NCI-H2227 (cell line): ENCODE data around the gene CTNNA2.
A peak's percentile ranks its signal among the peaks of the same experiment; 100 is the strongest.

Experiments
- DNase-seq: peaks from one replicate; lab custom pipeline; 2025; ENCODE audit not compliant: unreplicated experiment; lab: John Stamatoyannopoulos, UW

Gene CTNNA2

DNA sequence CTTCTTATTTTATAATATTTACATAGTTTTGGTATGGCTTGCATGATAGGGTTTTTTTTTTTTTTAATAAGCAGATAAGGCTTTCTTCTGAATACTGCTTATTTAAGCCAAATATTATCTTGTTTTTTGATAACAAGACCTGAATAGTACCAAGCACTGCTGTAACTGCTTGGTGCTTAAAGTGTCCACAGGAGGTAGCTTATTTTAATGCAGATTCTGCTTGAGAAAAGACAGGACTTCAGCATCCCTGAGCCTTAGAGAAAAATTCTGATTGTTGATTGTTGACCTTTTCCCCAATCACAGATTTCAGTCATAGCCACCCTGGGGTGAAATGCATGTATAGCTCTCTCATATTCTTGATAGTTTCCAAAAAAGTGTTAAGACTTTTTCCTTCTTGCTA lies 336.4 kb downstream of the CTNNA2 start:
- DNase-seq: no peak

DNA sequence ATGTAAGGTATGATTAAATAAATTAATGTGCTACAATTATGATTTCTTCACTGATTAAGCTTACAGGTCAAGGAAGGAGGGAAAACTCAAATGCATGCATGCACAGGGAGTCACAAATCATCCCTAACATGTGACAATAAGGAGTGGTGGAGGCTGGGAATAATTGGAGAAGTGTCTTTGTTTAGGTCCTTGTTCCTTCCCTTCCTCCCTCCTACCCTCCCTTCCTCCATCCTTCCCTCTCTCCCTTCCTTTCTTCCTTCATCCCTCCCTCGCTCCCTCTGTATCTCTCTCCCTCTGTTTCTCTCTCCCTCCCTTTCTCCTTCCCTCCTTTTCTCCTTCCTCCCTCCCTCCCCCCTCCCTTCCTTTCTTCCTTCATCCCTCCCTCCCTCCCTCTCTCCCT lies 337.1 kb downstream of the CTNNA2 start:
- no peak for DNase-seq

DNA sequence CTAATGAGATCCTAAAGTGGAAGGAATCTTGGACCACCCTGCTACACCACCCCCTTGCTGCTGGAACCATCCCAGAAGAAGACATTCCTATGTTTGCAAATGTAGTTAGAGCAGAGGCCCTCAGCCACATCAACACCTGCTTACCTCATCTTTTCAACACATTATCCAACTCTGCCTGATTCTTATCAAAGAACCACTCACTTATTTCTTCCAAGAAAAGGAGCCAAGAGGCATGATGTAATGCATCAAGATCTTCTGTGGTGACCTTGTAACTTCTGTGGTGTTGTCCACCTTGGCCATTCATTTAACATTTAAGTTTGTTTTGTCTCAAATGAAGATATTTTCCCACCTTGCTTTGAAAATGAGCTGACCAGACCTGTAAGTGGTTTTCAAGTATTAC lies 338.1 kb downstream of the CTNNA2 start:
- DNase-seq: no peak

DNA sequence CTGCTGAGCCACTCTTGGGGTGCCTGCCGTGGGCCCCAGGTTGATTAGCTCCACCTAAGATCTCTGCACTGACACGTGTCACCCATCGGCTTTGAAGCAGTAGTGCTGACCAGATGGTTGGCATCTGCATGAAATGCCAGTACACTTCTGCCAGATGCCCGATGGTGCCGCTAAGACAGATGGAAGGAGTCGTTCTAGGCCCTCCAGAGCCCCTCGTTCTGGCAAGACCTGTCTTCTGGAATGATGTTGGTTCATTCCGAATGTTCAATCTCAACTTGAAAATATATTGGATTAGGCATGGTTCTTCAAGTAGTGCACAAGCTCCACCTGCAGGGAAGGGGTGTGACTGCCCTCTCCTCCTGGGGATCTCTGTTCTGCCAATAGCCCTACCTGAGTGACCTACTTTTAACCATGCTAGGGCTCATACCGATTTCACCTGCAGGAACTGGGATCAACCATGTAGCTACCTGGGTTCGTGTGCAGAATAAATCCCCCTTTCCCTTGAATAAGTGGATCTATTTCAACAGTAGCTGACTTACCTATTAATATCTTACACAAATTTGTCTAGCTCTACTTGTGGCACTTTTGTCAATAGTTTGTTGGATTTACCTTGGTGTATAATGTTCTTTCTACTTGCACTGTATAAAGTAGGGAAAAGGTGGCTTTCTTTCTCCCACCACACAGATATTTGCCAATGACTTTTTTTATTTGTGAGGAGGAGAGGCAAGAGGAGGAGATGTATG lies 342.6 kb downstream of the CTNNA2 start:
- DNase-seq: peak; percentile 10

DNA sequence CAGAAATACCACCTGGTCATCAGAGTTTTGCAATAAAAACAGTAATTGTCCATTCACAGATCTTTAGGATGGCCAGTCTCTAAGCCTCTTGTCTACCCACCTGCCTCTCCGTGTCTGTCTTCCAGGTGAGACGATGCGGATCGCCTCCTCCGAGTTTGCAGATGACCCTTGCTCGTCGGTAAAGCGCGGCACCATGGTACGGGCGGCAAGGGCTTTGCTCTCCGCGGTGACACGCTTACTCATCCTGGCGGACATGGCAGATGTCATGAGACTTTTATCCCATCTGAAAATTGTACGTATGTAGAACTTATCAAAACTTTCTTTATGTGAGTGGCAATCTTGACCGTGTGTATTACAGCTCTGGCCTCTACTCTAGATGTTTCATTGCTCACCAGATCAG lies 345.0 kb downstream of the CTNNA2 start:
- DNase-seq: no peak

DNA sequence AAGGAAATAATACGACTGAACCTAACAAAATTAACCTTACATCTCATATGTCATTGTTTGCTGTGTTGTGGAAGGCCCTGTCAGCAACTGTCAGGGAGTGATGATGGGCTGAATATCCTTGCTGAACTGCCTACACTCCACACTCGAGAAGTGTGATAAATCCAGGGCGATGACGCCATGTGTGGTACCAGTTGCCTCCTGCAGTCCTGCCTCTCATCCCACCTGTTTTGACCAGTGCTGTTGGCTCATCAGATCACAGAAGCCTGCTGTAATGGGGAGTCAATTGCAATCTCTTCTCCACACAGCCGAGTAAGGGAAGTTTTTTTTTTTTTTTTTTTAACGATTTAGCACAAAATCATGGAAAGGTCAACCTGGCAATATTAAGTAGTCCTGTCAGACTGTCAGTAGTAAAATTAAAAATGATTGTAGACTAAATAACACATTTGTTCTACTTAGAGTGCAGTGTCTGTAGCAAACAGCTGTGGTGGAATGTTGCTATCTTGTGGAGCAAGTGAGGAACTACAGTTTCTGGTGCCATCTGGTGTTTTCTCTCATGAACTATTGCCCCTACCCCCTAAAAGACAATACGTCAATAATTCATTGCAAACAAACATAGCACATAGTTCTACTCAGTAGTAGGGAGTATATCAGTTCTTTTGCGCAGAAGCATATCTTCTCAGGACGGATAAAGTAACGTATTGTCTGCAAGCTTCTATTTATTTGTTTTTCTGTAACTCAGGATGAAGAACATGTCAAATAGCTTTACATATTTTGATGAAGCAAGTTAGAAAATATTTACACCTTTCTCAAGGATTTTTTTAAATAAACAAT lies 347.6 kb downstream of the CTNNA2 start:
- DNase-seq: peak; percentile 35

DNA sequence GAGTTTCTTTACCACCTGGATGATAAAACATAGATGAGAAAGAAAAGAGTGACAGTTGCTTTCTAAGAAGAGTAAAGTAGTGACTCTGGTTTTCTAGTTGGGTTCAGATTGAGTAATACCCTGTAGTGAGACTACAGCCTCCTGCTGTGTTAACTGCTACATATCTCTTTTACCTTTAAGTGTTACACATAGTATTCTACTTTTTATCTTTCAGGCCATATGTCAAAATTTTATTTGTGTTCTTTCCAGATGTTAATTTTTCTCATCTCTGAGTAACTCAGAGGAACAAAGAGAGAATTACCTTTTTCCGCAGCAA lies 348.2 kb downstream of the CTNNA2 start:
- no peak for DNase-seq

DNA sequence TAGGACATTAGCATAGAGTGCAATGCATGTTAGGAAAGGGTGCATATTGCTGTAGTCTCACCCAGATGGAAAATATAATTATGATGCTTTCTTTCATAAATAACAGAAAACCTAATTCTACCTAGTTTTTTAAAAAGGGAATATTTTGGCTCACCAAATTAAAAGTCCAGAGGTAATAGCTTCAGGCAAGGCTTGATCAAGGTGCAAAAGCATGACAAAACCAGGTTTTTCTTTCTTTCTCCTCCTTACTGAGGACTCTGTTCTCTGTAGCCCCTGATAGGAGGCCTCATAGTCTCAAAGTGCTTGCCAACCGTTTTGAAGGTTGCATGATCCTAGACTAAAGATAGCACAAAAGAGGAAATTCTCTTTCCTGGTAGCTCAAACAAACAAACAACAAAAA lies 349.9 kb downstream of the CTNNA2 start:
- no peak for DNase-seq

DNA sequence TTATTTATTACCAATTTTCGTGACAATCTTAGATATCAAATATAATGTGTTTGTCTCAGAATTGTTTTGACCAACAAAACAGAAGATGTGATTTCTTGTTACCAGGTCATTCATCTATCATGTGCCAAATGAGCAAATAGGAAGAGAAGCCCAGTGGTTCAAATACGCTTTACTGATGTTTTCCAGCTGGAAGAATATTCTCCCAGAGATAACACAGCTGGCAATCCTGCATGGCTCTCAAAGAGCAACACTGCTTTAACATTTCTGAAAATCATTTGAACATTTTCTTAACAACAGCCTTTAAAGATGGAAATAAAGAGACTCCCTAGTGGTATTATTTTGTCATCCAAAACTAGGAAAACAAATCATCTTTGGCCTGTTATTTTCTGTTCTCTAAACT lies 359.8 kb downstream of the CTNNA2 start:
- DNase-seq: no peak

DNA sequence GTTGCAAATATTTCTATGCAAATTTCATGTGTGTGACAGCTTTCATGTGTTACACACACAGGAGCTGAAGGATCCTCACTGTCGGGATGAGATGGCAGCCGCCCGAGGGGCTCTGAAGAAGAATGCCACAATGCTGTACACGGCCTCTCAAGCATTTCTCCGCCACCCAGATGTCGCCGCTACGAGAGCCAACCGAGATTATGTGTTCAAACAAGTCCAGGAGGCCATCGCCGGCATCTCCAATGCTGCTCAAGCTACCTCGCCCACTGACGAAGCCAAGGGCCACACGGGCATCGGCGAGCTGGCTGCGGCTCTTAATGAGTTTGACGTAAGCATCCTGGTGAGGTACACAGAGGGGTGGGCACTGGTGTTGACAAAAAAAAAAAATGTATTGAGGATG lies 361.2 kb downstream of the CTNNA2 start:
- DNase-seq: no peak

DNA sequence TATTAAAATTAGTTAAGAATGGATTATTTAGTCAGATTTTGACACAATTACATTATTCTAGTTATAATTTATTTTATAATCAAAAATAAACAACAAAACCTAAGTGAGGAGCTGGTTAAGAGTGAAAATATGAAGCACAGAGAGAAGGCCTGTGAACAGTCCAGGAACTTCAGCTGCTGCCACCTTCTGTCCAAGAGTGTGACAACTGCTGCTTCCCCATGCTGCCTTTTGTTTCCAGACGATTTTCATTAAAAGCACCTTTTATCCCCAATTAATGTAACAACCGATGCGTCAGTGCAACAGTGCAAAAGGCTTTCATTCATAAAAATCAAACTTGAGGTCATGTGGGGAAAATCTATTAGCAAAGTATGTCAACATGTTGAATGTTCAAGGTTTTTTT lies 363.6 kb downstream of the CTNNA2 start:
- DNase-seq: peak; percentile 35

DNA sequence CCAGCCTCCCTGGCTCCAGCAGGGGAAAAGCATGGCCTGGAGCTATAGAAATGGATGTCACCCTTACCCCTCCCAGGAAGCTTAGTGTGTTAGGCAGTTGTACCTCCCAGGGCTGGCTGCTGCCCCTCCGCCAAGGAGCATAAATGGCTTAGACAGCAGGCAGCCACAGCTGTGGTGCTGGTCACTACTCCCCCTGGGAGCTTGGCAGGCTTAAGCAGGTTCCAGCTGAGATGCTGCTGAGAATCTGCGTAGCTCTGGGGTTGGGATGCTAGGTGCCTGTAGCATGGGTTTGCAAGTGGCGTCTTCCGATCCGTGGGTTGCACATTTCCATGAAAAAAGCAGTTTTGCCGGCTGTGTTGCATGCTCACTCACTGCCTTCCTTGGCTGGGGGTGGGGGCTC lies 369.7 kb downstream of the CTNNA2 start:
- no peak for DNase-seq

DNA sequence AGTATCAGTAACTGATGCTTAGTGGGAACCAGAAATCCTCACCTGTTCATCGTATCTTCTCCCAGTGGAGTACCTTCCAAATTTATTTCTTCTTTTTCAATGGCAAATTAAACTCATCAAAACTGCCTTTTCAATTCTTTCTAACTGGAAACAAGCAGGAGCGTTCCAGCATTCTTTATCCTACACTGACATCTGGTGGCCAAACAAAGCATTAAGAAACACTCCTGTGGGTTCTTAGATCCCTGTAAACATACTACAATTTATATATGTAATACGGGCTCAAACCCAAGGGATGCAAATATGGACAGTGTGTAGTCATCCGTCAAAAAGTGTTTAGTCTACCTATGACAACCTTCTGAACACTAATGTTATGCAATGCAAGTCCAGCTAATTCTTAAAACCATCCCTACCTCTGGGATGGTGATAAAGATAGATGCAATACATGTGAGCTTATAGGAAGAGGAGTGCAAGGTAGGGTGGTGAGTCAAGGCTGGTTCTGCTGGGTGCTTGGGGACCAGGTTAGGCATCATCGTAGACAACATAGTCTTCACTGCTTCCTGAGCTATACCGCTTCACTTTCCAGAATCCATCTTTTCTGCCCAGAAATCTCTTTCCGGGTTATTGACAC lies 375.0 kb downstream of the CTNNA2 start:
- peak; percentile 74 for DNase-seq

DNA sequence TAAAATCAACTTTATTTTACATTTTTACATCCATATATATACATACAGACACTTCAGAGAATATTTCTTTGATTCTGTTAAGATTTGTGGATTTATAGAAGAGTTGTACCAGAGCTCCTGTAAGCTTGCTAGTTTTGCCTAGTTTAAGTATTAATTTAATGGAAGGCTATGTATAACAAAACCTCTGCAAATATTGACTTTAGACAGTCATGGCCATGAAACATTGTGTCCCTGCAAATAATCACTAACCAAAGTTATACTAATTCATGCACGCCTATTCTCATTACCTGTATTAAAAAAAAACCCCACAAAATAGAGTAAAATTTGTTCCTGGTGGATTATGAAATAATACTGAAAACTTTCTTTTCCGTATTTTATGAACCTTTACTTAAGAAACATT lies 379.3 kb downstream of the CTNNA2 start:
- DNase-seq: no peak

DNA sequence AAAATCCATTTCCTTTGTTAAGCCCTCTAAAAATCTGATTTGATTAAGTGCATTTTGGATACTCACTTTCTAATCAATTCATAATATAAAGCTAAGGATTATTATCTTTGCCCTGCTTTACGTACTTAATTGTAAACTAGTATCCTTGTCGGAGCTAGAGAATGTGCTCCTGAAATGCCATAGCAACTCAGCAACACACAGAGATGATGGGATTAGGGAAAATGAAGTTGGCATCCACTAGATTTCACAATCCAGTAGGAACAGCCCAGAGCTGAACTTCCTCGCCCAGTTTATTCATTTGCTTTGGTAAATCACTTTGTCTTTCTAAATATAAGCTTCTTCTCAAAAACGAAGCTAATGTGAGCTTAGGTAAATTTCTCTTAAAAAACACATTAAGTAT lies 386.3 kb downstream of the CTNNA2 start:
- DNase-seq: no peak

DNA sequence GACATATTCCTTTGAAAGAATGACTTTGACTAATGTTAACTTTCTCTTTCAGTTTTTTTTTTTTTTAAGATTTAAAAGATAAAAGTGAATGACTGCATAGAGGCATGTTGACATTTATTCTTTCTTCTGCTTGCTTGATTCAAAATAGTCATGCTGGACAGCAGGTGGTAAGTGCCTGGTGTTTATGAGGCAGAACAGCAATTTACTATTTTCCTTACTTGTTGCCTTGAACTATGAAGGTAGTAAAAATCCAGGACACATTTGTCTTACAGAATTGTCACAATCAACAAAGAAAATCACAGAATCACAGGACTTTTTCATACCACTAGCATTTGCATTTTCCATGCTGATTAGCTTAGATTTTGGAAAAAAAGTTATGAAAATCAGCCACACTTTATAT lies 388.3 kb downstream of the CTNNA2 start:
- no peak for DNase-seq

DNA sequence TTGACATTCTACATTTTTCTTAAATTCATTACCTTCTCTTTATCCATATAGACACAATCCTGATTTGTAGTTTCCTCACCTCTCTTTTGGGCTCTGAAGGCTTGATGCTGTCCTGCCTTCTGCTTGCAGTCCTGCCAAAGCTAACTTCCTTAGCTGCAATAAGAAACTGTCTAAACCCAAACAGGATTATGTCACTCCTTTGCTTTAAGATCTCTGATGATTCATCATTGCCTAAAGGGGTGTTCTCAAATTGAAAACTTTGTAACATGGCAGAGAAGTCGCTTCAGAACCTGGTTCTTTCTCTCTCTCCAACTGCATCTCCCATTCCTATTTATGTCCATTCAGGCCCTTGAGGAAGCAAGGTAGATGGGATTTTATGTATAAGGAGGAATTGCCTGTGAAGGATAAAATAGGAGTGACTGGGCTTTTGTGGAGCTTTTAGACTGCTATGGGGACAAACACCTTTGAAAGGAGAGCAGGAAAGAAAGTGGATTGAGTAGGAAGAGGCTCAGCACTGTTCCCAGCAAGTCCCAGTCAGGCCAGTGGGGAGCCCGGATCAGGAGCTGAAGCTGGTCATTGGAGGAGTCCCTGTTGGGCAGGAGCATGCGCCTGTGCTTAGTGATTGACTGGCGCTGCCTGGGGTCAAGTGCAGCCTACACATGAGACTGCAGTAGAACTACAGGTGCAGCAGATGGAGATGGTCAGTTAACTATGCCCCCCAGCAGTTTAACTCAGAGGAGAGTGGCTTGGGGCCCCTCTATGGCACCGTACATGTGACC lies 390.6 kb downstream of the CTNNA2 start:
- DNase-seq: no peak

DNA sequence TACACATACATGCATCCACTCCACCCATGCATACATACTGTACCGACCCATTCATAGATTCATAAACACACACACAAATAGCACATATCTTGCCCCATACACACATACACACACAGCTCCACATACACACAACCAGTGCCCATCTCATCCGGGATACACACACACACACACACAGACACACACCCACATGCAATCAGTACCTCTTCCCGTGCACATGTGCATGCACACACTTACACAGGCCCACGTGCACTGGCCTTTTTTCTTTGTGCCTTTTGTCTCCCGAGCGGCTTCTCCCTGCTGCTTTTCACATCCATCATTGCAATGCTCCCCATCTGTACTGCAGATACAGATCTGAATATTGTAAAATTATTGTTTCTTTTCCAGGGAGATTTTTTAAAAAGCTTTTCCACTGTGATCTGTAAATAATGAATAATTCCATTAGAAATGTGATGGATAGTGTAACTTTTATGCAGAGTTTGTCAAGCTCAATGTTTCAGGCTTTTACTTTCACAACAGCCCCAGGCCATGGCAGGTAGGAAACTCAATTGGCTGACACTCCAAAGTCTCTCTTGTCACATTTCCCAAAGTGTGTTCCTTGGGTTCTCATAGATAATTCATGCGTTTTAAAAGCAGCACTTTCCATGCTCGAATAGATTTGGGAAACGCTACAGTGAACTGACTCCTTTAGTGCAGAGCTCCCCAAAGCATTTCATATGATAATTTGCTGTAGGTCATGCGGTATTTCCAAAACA lies 393.5 kb downstream of the CTNNA2 start:
- DNase-seq: no peak

DNA sequence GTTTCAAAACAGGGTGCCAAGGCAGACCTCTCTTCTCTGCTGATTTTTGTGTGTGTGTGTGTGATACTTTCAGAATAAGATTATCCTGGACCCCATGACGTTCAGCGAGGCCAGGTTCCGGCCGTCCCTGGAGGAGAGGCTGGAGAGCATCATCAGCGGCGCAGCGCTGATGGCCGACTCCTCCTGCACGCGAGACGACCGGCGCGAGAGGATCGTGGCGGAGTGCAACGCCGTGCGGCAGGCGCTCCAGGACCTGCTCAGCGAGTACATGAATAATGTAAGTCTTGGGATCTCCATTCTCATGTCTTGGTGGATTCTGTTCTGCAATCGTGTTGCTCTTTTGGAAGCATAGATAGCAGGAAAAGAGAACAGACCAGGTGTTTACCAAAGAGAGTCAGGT lies 396.7 kb downstream of the CTNNA2 start:
- no peak for DNase-seq

DNA sequence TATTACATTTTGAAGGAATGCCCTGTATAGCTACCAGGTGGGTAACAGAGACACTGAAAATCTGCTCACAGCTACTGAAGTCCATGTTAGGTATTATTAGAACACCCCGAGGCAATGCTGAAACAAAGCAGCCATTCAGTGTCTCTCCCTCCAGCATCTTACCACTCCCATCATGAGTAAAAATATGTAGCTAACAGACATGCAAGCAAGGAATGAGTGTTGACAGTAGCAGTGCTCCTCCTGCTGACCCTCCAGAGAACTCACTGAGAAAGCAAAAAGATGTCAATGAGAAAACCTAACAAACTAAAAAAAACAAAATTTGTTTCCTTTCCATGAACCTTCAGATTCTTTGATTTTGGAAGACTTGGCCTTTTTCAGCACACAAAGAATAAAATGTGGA lies 397.8 kb downstream of the CTNNA2 start:
- no peak for DNase-seq

DNA sequence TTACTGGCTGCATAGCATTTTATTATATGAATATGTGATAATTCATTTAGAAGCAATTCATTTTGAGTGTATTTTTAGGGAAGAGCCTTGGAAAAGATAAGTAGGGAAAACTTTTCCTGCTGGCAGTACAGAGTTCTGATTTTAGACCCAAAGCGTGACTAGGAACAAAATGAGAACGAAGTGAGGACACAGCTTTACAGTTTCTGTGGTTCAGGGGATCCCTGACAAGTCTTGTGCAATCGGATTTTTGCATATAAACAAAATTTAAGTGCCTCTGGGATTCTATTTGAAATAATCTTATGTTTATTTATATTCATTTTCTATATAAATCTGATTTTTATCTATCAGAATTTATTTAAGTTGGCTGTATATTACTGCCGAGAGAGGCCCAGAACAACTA lies 402.6 kb downstream of the CTNNA2 start:
- no peak for DNase-seq
